T-helper 9 cell (primary cell): ENCODE measurements around the gene RUFY4.
"Not testable (repeated sequence)": the region's sequence is repeated elsewhere in the genome, so short reads cannot be mapped to it uniquely, and the experiment has no call there.

Source experiments
- DNase-seq: peaks from one replicate; pipeline ENCODE4 v3.0.0-alpha.2; 2020

The RUFY4 gene

GRCh38 chr2:218091746-218092145 is 22.7 kb downstream of the RUFY4 start:
- no peak for DNase-seq

GRCh38 chr2:218093879-218094278 is 24.8 kb downstream of the RUFY4 start:
- DNase-seq, result no peak

- DNase-seq, result no peak
Observed at GRCh38 chr2:218095853-218096252, 26.8 kb downstream of the RUFY4 start.

- no peak for DNase-seq
Observed at GRCh38 chr2:218097975-218098374, 28.9 kb downstream of the RUFY4 start.

- not testable (repeated sequence) for DNase-seq
Observed at GRCh38 chr2:218108834-218109233, 39.8 kb downstream of the RUFY4 start.

- DNase-seq, result not testable (repeated sequence)
Observed at GRCh38 chr2:218121789-218122188, 52.7 kb downstream of the RUFY4 start.

GRCh38 chr2:218122286-218122685 is 53.2 kb downstream of the RUFY4 start:
- not testable (repeated sequence) for DNase-seq

GRCh38 chr2:218123986-218124385 is 54.9 kb downstream of the RUFY4 start:
- DNase-seq, result no peak

- no peak for DNase-seq
Observed at GRCh38 chr2:218125095-218125494, 56.0 kb downstream of the RUFY4 start.

GRCh38 chr2:218125626-218126080 is 56.6 kb downstream of the RUFY4 start, which contains the start of gene CXCR2:
Gene CXCR2, plus strand, starts transcription at chr2:218126028. Its CDS starts 8,774 bp downstream, at chr2:218134802.
- DNase-seq, result no peak

GRCh38 chr2:218127929-218128455 is 58.9 kb downstream of the RUFY4 start:
- DNase-seq, result no peak

GRCh38 chr2:218128781-218129457 is 59.9 kb downstream of the RUFY4 start:
- no peak for DNase-seq

GRCh38 chr2:218129458-218130135 is 60.5 kb downstream of the RUFY4 start:
- no peak for DNase-seq

GRCh38 chr2:218130377-218130776 is 61.3 kb downstream of the RUFY4 start:
- DNase-seq, result no peak

- DNase-seq, result no peak
Observed at GRCh38 chr2:218130822-218131221, 61.8 kb downstream of the RUFY4 start.

- no peak for DNase-seq
Observed at GRCh38 chr2:218137514-218137913, 68.5 kb downstream of the RUFY4 start.

- no peak for DNase-seq
Observed at GRCh38 chr2:218138047-218138446, 69.0 kb downstream of the RUFY4 start.
